Kidney (tissue), 14 donors: ENCODE measurements around the gene EGFR. TPM values are rescaled to one million over a fixed set of nuclear protein-coding genes. Genes with fewer than 3 reads are reported as not detected.

Experiments
- DNase-seq, 5 donors: peaks; one replicate each; pipeline ENCODE4 v3.0.0-alpha.2; 2013 to 2020
- FAIRE-seq: peaks from 2 replicates; lab custom pipeline; 2012; peaks lifted over from hg19 to GRCh38; lab: Jason Lieb, UNC
- H3K27ac ChIP-seq, 2 donors: one replicate each; pipeline ENCODE4 v1.7.0; 2013; ENCODE audit warnings: low read depth in 2 of 2, low read length in 2 of 2, inconsistent platforms in 1 of 2
- H3K27me3 ChIP-seq: one replicate; pipeline ENCODE4 v1.7.1; 2013; ENCODE audit warnings: low read length, inconsistent platforms; ENCODE audit not compliant: control insufficient read depth, insufficient read depth
- H3K36me3 ChIP-seq, 3 donors: one replicate each; pipeline versions ENCODE4 v1.7.0 to v1.7.1; 2013; ENCODE audit warnings: low read length in 3 of 3, control low read depth in 1 of 3, inconsistent platforms in 1 of 3; ENCODE audit not compliant: insufficient read depth in 3 of 3, control insufficient read depth in 2 of 3
- H3K4me1 ChIP-seq, 3 donors: one replicate each; pipeline versions ENCODE4 v1.7.0 to v1.7.1; 2013; ENCODE audit warnings: low read length in 3 of 3, inconsistent platforms in 1 of 3, low read depth in 1 of 3; ENCODE audit not compliant: control insufficient read depth in 2 of 3, insufficient read depth in 2 of 3
- H3K4me3 ChIP-seq, 3 donors: one replicate each; pipeline versions ENCODE4 v1.7.0 to v1.8.1; 2013; ENCODE audit warnings: low read length in 3 of 3, control low read depth in 1 of 3, inconsistent platforms in 1 of 3
- H3K9ac ChIP-seq, 3 donors: one replicate each; pipeline versions ENCODE4 v1.7.0 to v1.7.1; 2013; ENCODE audit warnings: low read length in 3 of 3, control low read depth in 1 of 3, inconsistent platforms in 1 of 3
- H3K9me3 ChIP-seq, 3 donors: one replicate each; pipeline versions ENCODE4 v1.7.0 to v1.7.1; 2013; ENCODE audit warnings: low read length in 3 of 3, control low read depth in 1 of 3, inconsistent platforms in 1 of 3; ENCODE audit not compliant: control insufficient read depth in 2 of 3, insufficient read depth in 1 of 3
- CTCF ChIP-seq: IDR thresholded peaks from 3 replicates; pipeline ENCODE4 v1.5.1; 2012; ENCODE audit warnings: mild to moderate bottlenecking, moderate library complexity, borderline replicate concordance; ENCODE audit not compliant: insufficient read depth; ENCODE audit errors: extremely low read depth
- intact Hi-C: fragments of 100-400 bp; cut with DNase I; formaldehyde crosslinking; loops from one replicate; pipeline ENCODE4 v1.11.1; 2022
- polyA plus RNA-seq: library from polyadenylated mRNA; stranded (reverse); fragments of 350-450 nt; fragmentation: Illumina TruSeq; extraction: RNeasy Lipid Tissue Mini Kit (QIAGEN cat#74804); gene quantifications from one replicate; pipeline ENCODE4 v1.2.3, GENCODE V29; 2014; ENCODE audit warnings: low read depth, low replicate concordance; ENCODE audit not compliant: insufficient read depth
- total RNA-seq: library from RNA; stranded (reverse); fragmentation: NEBNext Ultra II Directional; extraction: Animal tissue kit (Norgen Biotek cat#: 25700); gene quantifications from one replicate; pipeline ENCODE4 v1.2.1, GENCODE V29; 2021
- donor health status: control.
- donor health status: control.
- donor health status: control.
- donor health status: control.
- donor health status: control.
- donor health status: DM: yes; HTN: yes; CAD: no.
- donor health status: Normal renal cell carcinoma (clear cell type).

Gene EGFR
- total and polyA plus RNA-seq, 2 donors from 2014 or later, result 5.9 to 61.3 TPM

- Histone ChIP-seq H3K4me1 (peaks cover 0 to 3% (median 0%) of the 10 kb centered on the region in 3 donors), H3K27ac (no peak overlapping the region), H3K9me3 (no peaks in the 10 kb centered on the region), H3K9ac (no peak overlapping the region), H3K36me3 (no peaks in the 10 kb centered on the region), H3K4me3 (no peak overlapping the region), H3K27me3 (no peaks in the 10 kb centered on the region)
- TF ChIP-seq CTCF, result no peak
- FAIRE-seq (no peak), DNase-seq (no peak)
- intact Hi-C loops, result no loop called here
Observed at GRCh38 chr7:55244006-55244745, 225.4 kb downstream of the EGFR start.

- Histone ChIP-seq H3K4me1 (peaks cover 0 to 3% (median 0%) of the 10 kb centered on the region in 3 donors), H3K9ac (no peak overlapping the region), H3K27me3 (no peaks in the 10 kb centered on the region), H3K9me3 (no peaks in the 10 kb centered on the region), H3K27ac (no peak overlapping the region), H3K36me3 (no peaks in the 10 kb centered on the region), H3K4me3 (no peak overlapping the region)
- TF ChIP-seq CTCF, result no peak
- FAIRE-seq (no peak), DNase-seq (no peak)
- intact Hi-C loops, result no loop called here
Observed at GRCh38 chr7:55245271-55245723, 226.5 kb downstream of the EGFR start.

GRCh38 chr7:55246171-55246570 is 227.4 kb downstream of the EGFR start:
- no peak for TF ChIP-seq CTCF
- no peak for DNase-seq
- FAIRE-seq, result no peak

More at GRCh38 chr7:55246171-55246570, 227.4 kb downstream of the EGFR start:
- intact Hi-C loops, result no loop called here
- Histone ChIP-seq H3K4me3 (no peak overlapping the region), H3K4me1 (peaks cover 0 to 3% (median 0%) of the 10 kb centered on the region in 3 donors), H3K36me3 (no peaks in the 10 kb centered on the region), H3K27me3 (no peaks in the 10 kb centered on the region), H3K9me3 (no peaks in the 10 kb centered on the region), H3K9ac (no peak overlapping the region), H3K27ac (no peak overlapping the region)
